ENCODE measurements around the gene PCBP3. TPM values are rescaled to one million over a fixed set of nuclear protein-coding genes. Genes with fewer than 3 reads are reported as not detected.

Gene PCBP3
- total RNA-seq, 1 experiment from 2014 or later = 10.9 TPM

DNA sequence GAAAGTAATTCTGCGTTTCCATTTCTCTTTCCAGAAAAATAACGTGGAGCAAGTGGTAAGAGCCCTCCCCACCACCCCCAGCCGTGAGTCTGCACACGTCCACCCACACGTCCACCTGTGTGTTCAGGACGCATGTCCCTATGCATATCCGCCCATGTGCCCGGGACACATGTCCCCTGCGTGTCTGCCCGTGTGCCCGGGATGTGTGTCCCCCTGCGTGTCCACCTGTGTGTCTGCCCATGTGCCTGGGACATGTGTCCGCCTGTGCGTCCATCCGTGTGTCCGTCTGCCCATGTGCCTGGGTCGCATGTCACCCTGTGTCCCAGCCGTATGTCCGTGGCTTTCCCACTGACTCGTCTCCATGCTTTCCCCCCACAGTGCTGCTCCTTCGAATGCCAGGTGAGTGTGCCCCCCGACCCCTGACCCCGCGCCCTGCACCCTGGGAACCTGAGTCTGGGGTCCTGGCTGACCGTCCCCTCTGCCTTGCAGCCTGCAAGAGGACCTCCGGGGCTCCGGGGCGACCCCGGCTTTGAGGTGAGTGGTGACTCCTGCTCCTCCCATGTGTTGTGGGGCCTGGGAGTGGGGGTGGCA lies 343.7 kb downstream of the PCBP3 start:
- Histone ChIP-seq H2BK15ac (ENCODE audit: low read depth, low read length) (no peak overlapping the region), H3K9me3 (ENCODE audit: control insufficient read depth, low read depth, low read length) (no peaks in the 10 kb centered on the region), H3K4me1 (ENCODE audit: insufficient read depth, low read length) (no peaks in the 10 kb centered on the region), H4K91ac (ENCODE audit: insufficient read length, low read depth, low read length) (no peak overlapping the region), H3K23ac (ENCODE audit: insufficient read length, low read depth, low read length) (no peak overlapping the region), H4K20me1 (ENCODE audit: control insufficient read depth, insufficient read depth, insufficient read length) (peaks cover 4% of the 10 kb centered on the region), H3K14ac (ENCODE audit: insufficient read depth, low read length) (no peak overlapping the region), H2BK12ac (ENCODE audit: insufficient read length, low read depth, low read length) (no peak overlapping the region), H2BK20ac (ENCODE audit: low read depth, low read length, poor library complexity, severe bottlenecking) (no peak overlapping the region), H3K79me1 (ENCODE audit: insufficient read depth, low read depth, low read length, poor library complexity, severe bottlenecking) (no peaks in the 10 kb centered on the region), H2AFZ (ENCODE audit: low read length) (no peak overlapping the region), H2BK120ac (ENCODE audit: low read depth, low read length, poor library complexity, severe bottlenecking) (no peak overlapping the region), H2BK5ac (ENCODE audit: insufficient read length, low read length) (no peak overlapping the region), H3K4me2 (ENCODE audit: insufficient read depth, insufficient read length, low read length) (no peak overlapping the region), H3K79me2 (ENCODE audit: insufficient read depth, low read length) (no peaks in the 10 kb centered on the region), H3K56ac (ENCODE audit: insufficient read length, low read depth, low read length) (no peak overlapping the region), H3K23me2 (ENCODE audit: insufficient read length, low read depth, low read length, poor library complexity, severe bottlenecking) (peaks cover 9% of the 10 kb centered on the region), H2AK5ac (ENCODE audit: insufficient read length, low read length) (no peak overlapping the region), H3K9ac (ENCODE audit: extremely low read depth, insufficient read length, low read length) (no peak overlapping the region), H4K8ac (replicated peaks; ENCODE audit: insufficient read length, low read depth, low read length) (no peak overlapping the region), H3K18ac (ENCODE audit: insufficient read length, low read depth, low read length) (no peak overlapping the region), H3K4ac (ENCODE audit: low read depth, low read length) (no peak overlapping the region), H3T11ph (ENCODE audit: low read length) (no peak overlapping the region), H4K5ac (ENCODE audit: insufficient read length, low read depth, low read length) (no peak overlapping the region), H3K27me3 (ENCODE audit: insufficient read depth, low read length) (no peaks in the 10 kb centered on the region), H3K27ac (ENCODE audit: insufficient read length, low read depth, low read length) (no peak overlapping the region)
- Mint-ChIP-seq H3K4me1 (peaks cover 0 to 3% of the 10 kb centered on the region in 2 experiments; a peak in 2 of 4 replicates), H3K27me3 (ENCODE audit: low read depth) (no peaks in the 10 kb centered on the region), H3K4me3 (no peak overlapping the region), H3K27ac (no peak overlapping the region; a peak in 1 of 7 replicates), H3K9me3 (no peaks in the 10 kb centered on the region), H3K36me3 (ENCODE audit: insufficient read depth in 1 of 3, low read depth in 3 of 3) (peaks cover 19 to 35% (median 24%) of the 10 kb centered on the region in 3 experiments; a peak in 6 of 7 replicates)
- TF ChIP-seq, protein P1, sequence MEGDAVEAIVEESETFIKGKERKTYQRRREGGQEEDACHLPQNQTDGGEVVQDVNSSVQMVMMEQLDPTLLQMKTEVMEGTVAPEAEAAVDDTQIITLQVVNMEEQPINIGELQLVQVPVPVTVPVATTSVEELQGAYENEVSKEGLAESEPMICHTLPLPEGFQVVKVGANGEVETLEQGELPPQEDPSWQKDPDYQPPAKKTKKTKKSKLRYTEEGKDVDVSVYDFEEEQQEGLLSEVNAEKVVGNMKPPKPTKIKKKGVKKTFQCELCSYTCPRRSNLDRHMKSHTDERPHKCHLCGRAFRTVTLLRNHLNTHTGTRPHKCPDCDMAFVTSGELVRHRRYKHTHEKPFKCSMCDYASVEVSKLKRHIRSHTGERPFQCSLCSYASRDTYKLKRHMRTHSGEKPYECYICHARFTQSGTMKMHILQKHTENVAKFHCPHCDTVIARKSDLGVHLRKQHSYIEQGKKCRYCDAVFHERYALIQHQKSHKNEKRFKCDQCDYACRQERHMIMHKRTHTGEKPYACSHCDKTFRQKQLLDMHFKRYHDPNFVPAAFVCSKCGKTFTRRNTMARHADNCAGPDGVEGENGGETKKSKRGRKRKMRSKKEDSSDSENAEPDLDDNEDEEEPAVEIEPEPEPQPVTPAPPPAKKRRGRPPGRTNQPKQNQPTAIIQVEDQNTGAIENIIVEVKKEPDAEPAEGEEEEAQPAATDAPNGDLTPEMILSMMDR (conservative IDR thresholded peaks at IDR 0.05) = no peak
- no CpG with 5 or more reads among the region's 29 CpGs for WGBS (ENCODE audit: extremely low coverage, insufficient read length, low lambda C conversion rate)
- no peak for DNase-seq
